ENCODE measurements around the gene SLC9C2. TPM values are rescaled to one million over a fixed set of nuclear protein-coding genes. Genes with fewer than 3 reads are reported as not detected.
"Not testable (repeated sequence)": the region's sequence is repeated elsewhere in the genome, so short reads cannot be mapped to it uniquely, and the experiment has no call there.

Gene SLC9C2
- total and polyA plus RNA-seq, 2 experiments from 2014 or later = not detected

DNA sequence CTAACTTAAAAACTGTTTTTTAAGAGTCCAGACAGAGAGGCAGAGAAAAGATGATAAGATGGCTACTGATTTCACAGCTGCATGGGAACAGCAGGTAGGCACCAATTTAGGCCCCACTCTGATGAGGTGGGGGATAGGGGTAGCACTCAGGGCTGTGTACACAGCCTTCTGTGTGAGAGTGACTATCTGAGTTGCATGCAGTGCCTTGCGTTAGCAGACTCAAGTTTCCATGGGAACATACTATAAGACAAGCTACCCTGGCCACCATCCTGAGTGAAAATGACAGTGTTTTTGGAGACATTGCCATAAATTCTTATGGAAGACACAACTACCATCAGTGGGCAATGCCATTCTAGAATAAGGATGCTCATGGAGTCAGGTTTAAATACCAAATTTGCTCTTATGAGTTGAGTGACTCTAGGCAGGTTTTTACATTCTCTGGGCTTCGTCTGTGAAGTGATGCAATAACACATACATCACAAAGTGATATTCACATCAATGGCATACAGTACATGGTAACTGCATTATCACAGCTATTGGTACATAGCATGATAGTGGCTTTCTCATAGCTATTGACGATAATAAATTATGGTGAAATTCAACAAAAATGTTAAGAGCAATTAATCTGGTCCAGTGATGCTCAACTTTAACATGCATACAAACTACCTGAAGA is 30.5 kb downstream of the SLC9C2 start:
- no peaks in the 10 kb centered on the region for H4K20me1 ChIP-seq (ENCODE audit: insufficient read depth)
- no peaks in the 10 kb centered on the region for H3K36me3 ChIP-seq (ENCODE audit: low read depth)
- in situ Hi-C loops (cut with MboI) = no loop called here
- H3K9me2 ChIP-seq (ENCODE audit: insufficient read depth) = no peaks in the 10 kb centered on the region
- no peak overlapping the region for H2AFZ ChIP-seq
- no peak overlapping the region for H3K9ac ChIP-seq
- no peaks in the 10 kb centered on the region for H3K4me1 ChIP-seq (ENCODE audit: insufficient read depth)
- no peak overlapping the region for H3K4me3 ChIP-seq
- H3K9me3 ChIP-seq (ENCODE audit: low read depth) = no peaks in the 10 kb centered on the region
- WGBS, 2 experiments (ENCODE audit: low coverage in 1 of 2, low lambda C conversion rate in 2 of 2, missing lambda C conversion rate in 2 of 2) = 62 to 69% methylated on average over 3 of the region's 3 CpGs
- H3F3A ChIP-seq (ENCODE audit: insufficient read depth) = no peaks in the 10 kb centered on the region
- H3K27ac ChIP-seq = no peak overlapping the region
- DNase-seq = no peak
- TF ChIP-seq EZH2 (IDR thresholded peaks at IDR 0.05; ENCODE audit: insufficient read depth, poor library complexity, severe bottlenecking) (no peak), EZH2phosphoT487 (IDR thresholded peaks at IDR 0.05; ENCODE audit: insufficient read depth, low read depth) (no peak)
- no peak overlapping the region for H3K4me2 ChIP-seq (ENCODE audit: unreplicated experiment)
- H3K79me2 ChIP-seq (ENCODE audit: insufficient read depth) = no peaks in the 10 kb centered on the region
- no peaks in the 10 kb centered on the region for H3K27me3 ChIP-seq (replicated peaks; ENCODE audit: insufficient read depth)

GRCh38 chr1:173570370-173571007 is 32.4 kb downstream of the SLC9C2 start:
- Histone ChIP-seq H3K4me1 (ENCODE audit: insufficient read depth) (no peaks in the 10 kb centered on the region), H3K79me2 (ENCODE audit: insufficient read depth) (no peaks in the 10 kb centered on the region), H3K4me2 (ENCODE audit: unreplicated experiment) (no peak overlapping the region), H3K36me3 (ENCODE audit: low read depth) (no peaks in the 10 kb centered on the region), H3K4me3 (no peak overlapping the region), H3K9me2 (ENCODE audit: insufficient read depth) (no peaks in the 10 kb centered on the region), H3K9me3 (ENCODE audit: low read depth) (peaks cover 7% of the 10 kb centered on the region), H2AFZ (no peak overlapping the region), H3K27me3 (replicated peaks; ENCODE audit: insufficient read depth) (no peaks in the 10 kb centered on the region), H3K9ac (no peak overlapping the region), H3K27ac (no peak overlapping the region), H4K20me1 (ENCODE audit: insufficient read depth) (no peaks in the 10 kb centered on the region), H3F3A (ENCODE audit: insufficient read depth) (no peaks in the 10 kb centered on the region)
- in situ Hi-C loops (cut with MboI) = no loop called here
- DNase-seq = no peak
- TF ChIP-seq EZH2phosphoT487 (IDR thresholded peaks at IDR 0.05; ENCODE audit: insufficient read depth, low read depth) = no peak
- TF ChIP-seq EZH2 (IDR thresholded peaks at IDR 0.05; ENCODE audit: insufficient read depth, poor library complexity, severe bottlenecking) = no peak
- WGBS, 2 experiments (ENCODE audit: low coverage in 1 of 2, low lambda C conversion rate in 2 of 2, missing lambda C conversion rate in 2 of 2) = 46 to 57% methylated on average over 4 of the region's 4 CpGs

- no peak for TF ChIP-seq EZH2phosphoT487 (IDR thresholded peaks at IDR 0.05; ENCODE audit: insufficient read depth, low read depth)
- H3K4me1 ChIP-seq (ENCODE audit: insufficient read depth) = no peaks in the 10 kb centered on the region
Observed at GRCh38 chr1:173568483-173568882, 34.4 kb downstream of the SLC9C2 start.

GRCh38 chr1:173563846-173564245 is 39.0 kb downstream of the SLC9C2 start:
- H3K9me3 ChIP-seq (ENCODE audit: low read depth); H3K4me3 ChIP-seq; H3K79me2 ChIP-seq (ENCODE audit: insufficient read depth); H4K20me1 ChIP-seq (ENCODE audit: insufficient read depth); H3F3A ChIP-seq (ENCODE audit: insufficient read depth); H2AFZ ChIP-seq; H3K27me3 ChIP-seq (replicated peaks; ENCODE audit: insufficient read depth); H3K4me1 ChIP-seq (ENCODE audit: insufficient read depth); in situ Hi-C loops (cut with MboI); H3K4me2 ChIP-seq (ENCODE audit: unreplicated experiment); DNase-seq; H3K36me3 ChIP-seq (ENCODE audit: low read depth); H3K9me2 ChIP-seq (ENCODE audit: insufficient read depth); H3K9ac ChIP-seq; H3K27ac ChIP-seq: not testable (repeated sequence)
- WGBS, 2 experiments (ENCODE audit: low coverage in 1 of 2, low lambda C conversion rate in 2 of 2, missing lambda C conversion rate in 2 of 2) = 0 to 4% methylated on average over 1 of the region's 1 CpG

More at GRCh38 chr1:173568483-173568882, 34.4 kb downstream of the SLC9C2 start:
- H3K27ac ChIP-seq = no peak overlapping the region
- no peaks in the 10 kb centered on the region for H3F3A ChIP-seq (ENCODE audit: insufficient read depth)
- no peaks in the 10 kb centered on the region for H4K20me1 ChIP-seq (ENCODE audit: insufficient read depth)
- 26 to 41% methylated on average over 1 of the region's 1 CpG for WGBS, 2 experiments (ENCODE audit: low coverage in 1 of 2, low lambda C conversion rate in 2 of 2, missing lambda C conversion rate in 2 of 2)
- no peak overlapping the region for H3K4me3 ChIP-seq
- in situ Hi-C loops (cut with MboI) = no loop called here
- H3K4me2 ChIP-seq (ENCODE audit: unreplicated experiment) = no peak overlapping the region
- no peaks in the 10 kb centered on the region for H3K36me3 ChIP-seq (ENCODE audit: low read depth)
- no peaks in the 10 kb centered on the region for H3K27me3 ChIP-seq (replicated peaks; ENCODE audit: insufficient read depth)
- H2AFZ ChIP-seq = no peak overlapping the region
- H3K79me2 ChIP-seq (ENCODE audit: insufficient read depth) = no peaks in the 10 kb centered on the region
- no peaks in the 10 kb centered on the region for H3K9me2 ChIP-seq (ENCODE audit: insufficient read depth)
- peaks cover 7% of the 10 kb centered on the region for H3K9me3 ChIP-seq (ENCODE audit: low read depth)
- no peak for DNase-seq
- H3K9ac ChIP-seq = no peak overlapping the region

Data from GM23248 (cell line).